Right lobe of liver (tissue), 4 donors: ENCODE measurements around the gene GINM1.

Source experiments
- CTCF ChIP-seq, 4 donors: fragments of 200-600 bp in 3 of 4; fragments of 450-650 bp in 1 of 4; IDR thresholded peaks; one replicate each; pipeline versions ENCODE4 v1.5.1 to v1.8.0; 2016 to 2022; ENCODE audit warnings: antibody characterized with exemption in 4 of 4, mild to moderate bottlenecking in 2 of 4
- POLR2A ChIP-seq: fragments of 450-650 bp; IDR thresholded peaks from one replicate; pipeline ENCODE4 v1.6.1; 2017; ENCODE audit warnings: antibody characterized with exemption, mild to moderate bottlenecking
- donor health status: DM: no; HTN: no; CAD: no.
- donor health status: DM: no; HTN: no; CAD: no.
- donor health status: DM: no; HTN: yes; CAD: no.

DNA sequence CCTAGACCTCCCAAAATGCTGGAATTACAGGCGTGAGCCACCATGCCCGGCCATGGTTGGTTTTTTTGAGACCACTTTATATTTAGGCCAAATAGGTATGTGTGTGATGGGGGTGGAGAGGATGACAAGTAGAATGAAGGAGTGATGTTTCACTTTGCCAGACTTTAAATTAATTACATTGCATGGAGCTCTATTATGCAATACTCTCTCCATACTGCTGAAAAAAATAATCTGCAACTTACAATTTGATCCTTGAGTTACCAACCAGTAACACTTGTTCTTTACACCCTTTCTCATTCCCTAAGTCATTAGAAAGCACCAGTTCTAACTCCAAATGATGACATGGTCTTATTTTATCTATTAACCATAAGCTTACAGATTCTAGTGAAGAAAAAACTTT is 26.8 kb downstream of the GINM1 start:
- no peak for TF ChIP-seq CTCF (IDR thresholded peaks at IDR 0.05)
- TF ChIP-seq POLR2A: no peak
